Activated CD4-positive, alpha-beta T cell treated with anti-CD3 and anti-CD28 coated beads, Interleukin-2, amount 50 U/mL, for 4 hours (primary cell): ENCODE data around the gene TAF8.

Experiments used
- DNase-seq, 2 experiments: peaks; one replicate each; pipeline ENCODE4 v3.0.0-alpha.2; 2020

The TAF8 gene

GRCh38 chr6:42066156-42066675 lies 15.9 kb downstream of the TAF8 start:
- DNase-seq, result no peak

- no peak for DNase-seq
These were observed 17.8 kb downstream of the TAF8 start for GRCh38 chr6:42068173-42068572.

GRCh38 chr6:42068872-42069522 lies 18.7 kb downstream of the TAF8 start:
- no peak for DNase-seq

GRCh38 chr6:42071881-42072583 lies 21.7 kb downstream of the TAF8 start:
- DNase-seq, result no peak

- no peak for DNase-seq
These were observed 23.0 kb downstream of the TAF8 start for GRCh38 chr6:42073287-42073686.

GRCh38 chr6:42075159-42075838 lies 25.0 kb downstream of the TAF8 start:
- DNase-seq, result peak; percentile 51 to 53

- DNase-seq, result no peak
These were observed 28.1 kb downstream of the TAF8 start for GRCh38 chr6:42078386-42078785.

- no peak for DNase-seq
These were observed 29.7 kb downstream of the TAF8 start for GRCh38 chr6:42079941-42080464.

- DNase-seq, result no peak
These were observed 33.2 kb downstream of the TAF8 start for GRCh38 chr6:42083530-42083929.

GRCh38 chr6:42084889-42085288 lies 34.6 kb downstream of the TAF8 start:
- no peak for DNase-seq

- no peak for DNase-seq
These were observed 36.0 kb downstream of the TAF8 start for GRCh38 chr6:42086046-42087035.

- no peak for DNase-seq
These were observed 37.8 kb downstream of the TAF8 start for GRCh38 chr6:42088101-42088591.

GRCh38 chr6:42090819-42091717 lies 40.7 kb downstream of the TAF8 start:
- DNase-seq, result no peak

- DNase-seq, result no peak
These were observed 41.3 kb downstream of the TAF8 start for GRCh38 chr6:42091718-42092023.

- DNase-seq, result no peak
These were observed 43.4 kb downstream of the TAF8 start for GRCh38 chr6:42093582-42094329.

- DNase-seq, result no peak
These were observed 44.8 kb downstream of the TAF8 start for GRCh38 chr6:42095094-42095493.

- no peak for DNase-seq
These were observed 45.6 kb downstream of the TAF8 start for GRCh38 chr6:42095776-42096541.

GRCh38 chr6:42099340-42100028 lies 49.2 kb downstream of the TAF8 start:
- no peak for DNase-seq
